ENCODE measurements around the gene CGB1. TPM values are rescaled to one million over a fixed set of nuclear protein-coding genes. Genes with fewer than 3 reads are reported as not detected.
"Not testable (repeated sequence)": the region's sequence is repeated elsewhere in the genome, so short reads cannot be mapped to it uniquely, and the experiment has no call there.

CGB1 gene
- total RNA-seq, 1 experiment from 2014 or later, result not detected

DNA sequence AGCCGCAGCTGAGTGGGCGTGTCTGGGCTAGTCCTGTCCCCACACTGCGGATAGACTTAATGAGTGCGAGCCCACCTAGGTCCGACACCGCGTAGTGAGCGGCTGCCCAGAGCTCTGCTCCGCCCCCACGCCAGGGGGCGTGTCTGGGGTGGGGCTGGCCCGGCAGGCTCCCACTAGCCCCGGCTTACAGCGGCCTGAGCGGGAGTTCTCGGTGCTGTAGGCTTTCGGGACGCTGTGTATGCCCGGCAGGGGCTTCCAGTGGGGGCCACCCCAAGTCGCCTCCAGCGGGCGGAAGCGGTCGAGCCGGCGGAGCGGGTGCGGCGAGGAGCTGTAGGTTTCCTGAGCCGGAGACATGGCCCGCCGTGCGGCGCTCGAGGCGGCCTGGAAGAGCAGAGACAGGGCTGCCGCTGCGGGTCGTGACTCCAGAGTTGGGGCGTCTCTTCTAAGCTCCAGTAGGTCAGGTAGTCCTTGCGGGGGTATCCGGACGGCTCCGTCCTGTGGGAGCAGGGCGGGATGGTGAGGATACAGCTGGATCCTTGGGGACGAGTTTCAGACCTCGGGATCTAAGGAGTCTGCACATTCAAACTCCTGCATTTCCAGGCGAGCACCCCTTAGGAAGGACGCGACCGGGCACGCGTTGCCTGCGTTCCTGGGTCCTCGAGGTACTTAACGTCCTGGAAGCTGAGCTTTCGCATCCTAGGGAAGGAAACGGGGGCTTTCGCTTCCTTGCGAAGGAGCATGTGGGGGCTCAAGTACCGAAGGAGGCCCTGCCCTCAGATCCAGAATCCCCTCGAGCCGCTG, 19.6 kb upstream of the CGB1 start:
- Histone ChIP-seq H4K20me1 (ENCODE audit: control insufficient read depth, insufficient read depth, insufficient read length) (no peaks in the 10 kb centered on the region), H4K5ac (ENCODE audit: insufficient read length, low read depth, low read length) (no peak overlapping the region), H4K91ac (ENCODE audit: insufficient read length, low read depth, low read length) (no peak overlapping the region), H3K9me3 (ENCODE audit: control insufficient read depth, low read depth, low read length) (no peaks in the 10 kb centered on the region), H3K4me2 (ENCODE audit: insufficient read depth, insufficient read length, low read length) (peak overlapping the region; percentile 52), H2AFZ (ENCODE audit: low read length) (no peak overlapping the region), H3K4me1 (ENCODE audit: insufficient read depth, low read length) (no peaks in the 10 kb centered on the region), H2BK15ac (ENCODE audit: low read depth, low read length) (no peak overlapping the region), H3K23me2 (ENCODE audit: insufficient read length, low read depth, low read length, poor library complexity, severe bottlenecking) (peaks cover 10% of the 10 kb centered on the region), H3K9ac (ENCODE audit: extremely low read depth, insufficient read length, low read length) (no peak overlapping the region), H3K79me2 (ENCODE audit: insufficient read depth, low read length) (no peaks in the 10 kb centered on the region), H4K8ac (replicated peaks; ENCODE audit: insufficient read length, low read depth, low read length) (no peak overlapping the region), H3K27me3 (ENCODE audit: insufficient read depth, low read length) (peaks cover 15% of the 10 kb centered on the region; the same call in 1 of the 2 replicates), H2BK120ac (ENCODE audit: low read depth, low read length, poor library complexity, severe bottlenecking) (no peak overlapping the region), H3K4ac (ENCODE audit: low read depth, low read length) (no peak overlapping the region), H3K14ac (ENCODE audit: insufficient read depth, low read length) (no peak overlapping the region), H3K79me1 (ENCODE audit: insufficient read depth, low read depth, low read length, poor library complexity, severe bottlenecking) (no peaks in the 10 kb centered on the region), H2BK12ac (ENCODE audit: insufficient read length, low read depth, low read length) (no peak overlapping the region), H3K56ac (ENCODE audit: insufficient read length, low read depth, low read length) (no peak overlapping the region), H3T11ph (ENCODE audit: low read length) (no peak overlapping the region), H3K18ac (ENCODE audit: insufficient read length, low read depth, low read length) (no peak overlapping the region), H2BK5ac (ENCODE audit: insufficient read length, low read length) (no peak overlapping the region), H2BK20ac (ENCODE audit: low read depth, low read length, poor library complexity, severe bottlenecking) (no peak overlapping the region), H3K27ac (ENCODE audit: insufficient read length, low read depth, low read length) (no peak overlapping the region), H2AK5ac (ENCODE audit: insufficient read length, low read length) (no peak overlapping the region), H3K23ac (ENCODE audit: insufficient read length, low read depth, low read length) (no peak overlapping the region)
- no CpG with 5 or more reads among the region's 63 CpGs for WGBS (ENCODE audit: extremely low coverage, insufficient read length, low lambda C conversion rate)
- peak; percentile 79 for DNase-seq
- Mint-ChIP-seq H3K27ac (no peak overlapping the region), H3K4me3 (peak overlapping the region; percentile 53 to 77), H3K27me3 (ENCODE audit: low read depth) (peaks cover 79% of the 10 kb centered on the region), H3K4me1 (peaks cover 18 to 30% of the 10 kb centered on the region in 2 experiments), H3K9me3 (peaks cover 0 to 2% of the 10 kb centered on the region in 2 experiments; a peak in 1 of 5 replicates), H3K36me3 (ENCODE audit: insufficient read depth in 1 of 3, low read depth in 3 of 3) (no peaks in the 10 kb centered on the region; a peak in 1 of 7 replicates)
- TF ChIP-seq CTCF (conservative IDR thresholded peaks at IDR 0.05), result peak; percentile 45

DNA sequence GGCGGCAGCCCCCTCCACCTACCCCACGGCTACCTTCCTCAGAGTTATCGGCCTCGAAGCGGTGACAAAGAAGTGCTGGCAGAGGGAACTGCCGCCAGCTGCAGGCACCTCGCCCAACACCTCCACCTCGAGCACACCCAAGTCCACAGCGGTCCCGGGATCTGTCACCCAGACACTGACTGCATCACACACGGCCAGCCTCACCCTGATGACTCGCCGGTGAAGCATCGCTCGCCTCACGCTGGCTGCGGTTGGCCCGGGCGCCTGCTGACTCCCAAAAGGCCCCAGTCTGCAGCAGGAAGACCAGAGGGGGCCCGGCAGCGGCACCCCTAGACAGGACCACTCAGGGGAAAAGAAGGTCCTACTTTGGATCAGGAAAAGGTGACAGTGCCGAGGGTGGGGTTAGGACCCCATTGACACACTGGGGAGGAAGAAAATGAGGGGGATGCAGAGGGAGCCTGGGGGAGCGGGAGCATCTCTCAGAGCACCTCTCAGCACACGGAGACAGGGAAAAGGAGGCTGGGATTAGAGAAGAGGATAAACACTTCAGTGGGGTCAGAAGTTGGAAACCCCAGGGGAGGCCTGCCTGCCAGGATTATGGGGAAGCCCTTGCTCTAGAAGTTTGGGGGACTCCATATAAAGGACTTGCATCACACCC, 13.8 kb upstream of the CGB1 start:
- not testable (repeated sequence) for H2AFZ ChIP-seq (ENCODE audit: low read length); H3K9me3 Mint-ChIP-seq; H2BK5ac ChIP-seq (ENCODE audit: insufficient read length, low read length); H3K4me3 Mint-ChIP-seq; H3K56ac ChIP-seq (ENCODE audit: insufficient read length, low read depth, low read length); DNase-seq; H3K9me3 ChIP-seq (ENCODE audit: control insufficient read depth, low read depth, low read length); H3K4me2 ChIP-seq (ENCODE audit: insufficient read depth, insufficient read length, low read length); H4K5ac ChIP-seq (ENCODE audit: insufficient read length, low read depth, low read length); H2BK12ac ChIP-seq (ENCODE audit: insufficient read length, low read depth, low read length); H3K27ac ChIP-seq (ENCODE audit: insufficient read length, low read depth, low read length); H3K4ac ChIP-seq (ENCODE audit: low read depth, low read length); H3K23me2 ChIP-seq (ENCODE audit: insufficient read length, low read depth, low read length, poor library complexity, severe bottlenecking); H4K20me1 ChIP-seq (ENCODE audit: control insufficient read depth, insufficient read depth, insufficient read length); H2BK120ac ChIP-seq (ENCODE audit: low read depth, low read length, poor library complexity, severe bottlenecking); H3K14ac ChIP-seq (ENCODE audit: insufficient read depth, low read length); H2BK15ac ChIP-seq (ENCODE audit: low read depth, low read length); H4K8ac ChIP-seq (replicated peaks; ENCODE audit: insufficient read length, low read depth, low read length); H3K79me2 ChIP-seq (ENCODE audit: insufficient read depth, low read length); H3K27ac Mint-ChIP-seq; H2AK5ac ChIP-seq (ENCODE audit: insufficient read length, low read length); H3K36me3 Mint-ChIP-seq (ENCODE audit: insufficient read depth in 1 of 3, low read depth in 3 of 3); H2BK20ac ChIP-seq (ENCODE audit: low read depth, low read length, poor library complexity, severe bottlenecking); H3K4me1 ChIP-seq (ENCODE audit: insufficient read depth, low read length); H3K9ac ChIP-seq (ENCODE audit: extremely low read depth, insufficient read length, low read length); H3K18ac ChIP-seq (ENCODE audit: insufficient read length, low read depth, low read length); H4K91ac ChIP-seq (ENCODE audit: insufficient read length, low read depth, low read length); H3K23ac ChIP-seq (ENCODE audit: insufficient read length, low read depth, low read length); H3K27me3 ChIP-seq (ENCODE audit: insufficient read depth, low read length); H3K79me1 ChIP-seq (ENCODE audit: insufficient read depth, low read depth, low read length, poor library complexity, severe bottlenecking); H3T11ph ChIP-seq (ENCODE audit: low read length)
- no CpG with 5 or more reads among the region's 24 CpGs for WGBS (ENCODE audit: extremely low coverage, insufficient read length, low lambda C conversion rate)
- Mint-ChIP-seq H3K27me3 (ENCODE audit: low read depth) (peaks cover 39% of the 10 kb centered on the region), H3K4me1 (peaks cover 0 to 14% of the 10 kb centered on the region in 2 experiments; a peak in 2 of 4 replicates)

Measured in H9 (cell line).